H54 (cell line): ENCODE data around the gene TUBAL3.

Experiments
- DNase-seq: peaks from one replicate; pipeline ENCODE4 v3.0.0; 2011; ENCODE audit warnings: low spot score, mixed read lengths; ENCODE audit not compliant: insufficient read length
- FAIRE-seq: peaks from 3 replicates; lab custom pipeline; 2011; peaks lifted over from hg19 to GRCh38; lab: Jason Lieb, UNC
- POLR2A ChIP-seq: IDR thresholded peaks from 2 replicates; pipeline ENCODE4 v1.6.1; 2011; ENCODE audit warnings: low read depth, mild to moderate bottlenecking, low read length

TUBAL3 gene

GRCh38 chr10:5404208-5405041, at the start of gene TUBAL3:
Gene TUBAL3, minus strand, starts transcription at chr10:5404828. Its CDS starts 36 bp downstream, at chr10:5404792.
- no peak for DNase-seq
- TF ChIP-seq POLR2A: no peak
- FAIRE-seq: no peak

GRCh38 chr10:5453749-5454489, 49.3 kb upstream of the TUBAL3 start:
- no peak for TF ChIP-seq POLR2A
- DNase-seq (no peak), FAIRE-seq (no peak)

GRCh38 chr10:5450605-5451384, 46.2 kb upstream of the TUBAL3 start:
- FAIRE-seq (no peak), DNase-seq (no peak)
- TF ChIP-seq POLR2A: no peak

GRCh38 chr10:5449823-5450222, 45.2 kb upstream of the TUBAL3 start:
- DNase-seq (no peak), FAIRE-seq (no peak)
- no peak for TF ChIP-seq POLR2A

GRCh38 chr10:5449227-5449626, 44.6 kb upstream of the TUBAL3 start:
- DNase-seq (no peak), FAIRE-seq (no peak)
- no peak for TF ChIP-seq POLR2A

- DNase-seq (no peak), FAIRE-seq (no peak)
- TF ChIP-seq POLR2A: no peak
Measured at GRCh38 chr10:5448333-5449001, 43.8 kb upstream of the TUBAL3 start.

GRCh38 chr10:5447611-5448071, 43.0 kb upstream of the TUBAL3 start:
- DNase-seq (no peak), FAIRE-seq (no peak)
- TF ChIP-seq POLR2A: no peak

GRCh38 chr10:5447056-5447455, 42.4 kb upstream of the TUBAL3 start:
- TF ChIP-seq POLR2A: no peak
- FAIRE-seq (no peak), DNase-seq (no peak)

GRCh38 chr10:5446390-5446926, 41.8 kb upstream of the TUBAL3 start:
- DNase-seq (no peak), FAIRE-seq (no peak)
- no peak for TF ChIP-seq POLR2A

- FAIRE-seq (no peak), DNase-seq (no peak)
- TF ChIP-seq POLR2A: no peak
Measured at GRCh38 chr10:5445006-5445405, 40.4 kb upstream of the TUBAL3 start.

- FAIRE-seq (no peak), DNase-seq (no peak)
- TF ChIP-seq POLR2A: no peak
Measured at GRCh38 chr10:5443429-5443828, 38.8 kb upstream of the TUBAL3 start.

GRCh38 chr10:5442990-5443370, 38.4 kb upstream of the TUBAL3 start:
- FAIRE-seq (no peak), DNase-seq (no peak)
- no peak for TF ChIP-seq POLR2A
